ENCODE data around the gene SCFD2. TPM values are rescaled to one million over a fixed set of nuclear protein-coding genes. Genes with fewer than 3 reads are reported as not detected.

SCFD2 gene
- total RNA-seq, 4 donors from 2014 or later = 8.9 to 16.0 (median 14.8) TPM

DNA sequence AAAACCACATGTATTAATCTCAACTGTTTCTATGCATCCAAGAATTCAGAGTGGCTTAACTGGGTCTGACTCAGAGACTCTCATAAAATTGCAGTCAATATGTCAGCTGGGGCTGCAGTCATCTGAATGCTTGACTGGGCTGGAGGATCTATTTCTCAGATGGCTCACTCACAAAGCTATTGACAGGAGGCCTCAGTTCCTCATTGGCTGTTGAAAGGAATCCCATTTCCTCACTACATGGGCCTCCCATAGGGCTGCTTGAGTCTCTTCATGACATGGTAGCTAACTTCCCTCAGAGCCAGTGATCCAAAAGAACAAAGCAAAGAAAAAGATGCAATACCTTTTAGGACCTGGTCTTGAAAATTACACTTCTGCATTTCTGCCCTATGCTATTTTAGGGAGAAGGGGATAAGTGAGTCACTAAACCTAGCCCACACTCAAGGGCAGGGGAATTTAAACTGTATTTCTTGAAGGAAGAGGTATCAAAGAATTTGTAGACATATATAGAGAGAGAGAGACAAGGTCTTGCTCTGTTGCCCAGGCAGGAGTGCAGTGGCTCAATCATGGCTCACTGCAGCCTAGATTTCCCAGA lies 9.8 kb downstream of the SCFD2 start:
- in situ Hi-C loops (cut with MboI; ENCODE audit: low sequenced_read_pairs in 4 of 4) = loop anchor here in 1 of 4 donors (25.0 kb wide), 2 partner anchors 344 to 881 kb away; partner anchors contain the start of gene PDGFRA

DNA sequence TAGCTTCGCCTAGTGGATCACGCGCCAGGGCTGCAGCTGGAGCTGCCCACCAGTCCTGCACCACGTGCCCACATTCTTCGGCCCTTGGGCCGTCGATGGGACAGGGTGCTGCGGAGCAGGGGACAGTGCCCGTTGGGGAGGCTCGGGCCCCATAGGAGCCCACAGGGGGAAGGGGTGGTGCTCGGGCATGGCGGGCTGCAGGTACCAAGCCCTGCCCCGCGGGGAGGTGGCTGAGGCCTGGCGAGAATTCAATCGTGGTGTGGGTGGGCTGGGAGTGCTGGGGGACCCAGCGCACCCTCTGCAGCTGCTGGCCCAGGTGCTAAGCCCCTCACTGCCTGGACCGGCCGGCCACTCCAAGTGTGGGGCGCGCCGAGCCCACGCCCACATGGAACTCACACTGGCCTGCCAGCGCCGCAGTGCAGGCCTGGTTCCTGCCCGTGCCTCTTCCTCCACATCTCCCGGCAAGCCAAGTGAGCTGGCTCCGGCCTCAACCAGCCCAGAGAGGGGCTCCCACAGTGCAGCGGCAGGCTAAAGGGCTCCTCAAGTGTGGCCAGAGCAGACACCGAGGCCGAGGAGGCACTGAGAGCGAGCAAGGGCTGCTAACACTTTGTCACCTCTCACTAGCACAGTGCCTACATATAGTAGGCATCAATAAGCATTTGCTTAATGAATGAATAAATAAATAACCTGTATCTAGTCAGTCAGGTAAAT lies 11.7 kb downstream of the SCFD2 start:
- DNase-seq = no peak
- in situ Hi-C loops (cut with MboI; ENCODE audit: low sequenced_read_pairs in 4 of 4) = loop anchor here in 1 of 4 donors (25.0 kb wide), 2 partner anchors 342 to 883 kb away; partner anchors contain the start of gene PDGFRA
- H3K4me3 ChIP-seq = no peak overlapping the region

More for the DNA sequence above, 9.8 kb downstream of the SCFD2 start:
- H3K27me3 ChIP-seq = no peaks in the 10 kb centered on the region
- peaks cover 0 to 22% of the 10 kb centered on the region in 2 donors for H3K36me3 ChIP-seq
- no peak overlapping the region for H3K27ac ChIP-seq
- TF ChIP-seq, protein P1, sequence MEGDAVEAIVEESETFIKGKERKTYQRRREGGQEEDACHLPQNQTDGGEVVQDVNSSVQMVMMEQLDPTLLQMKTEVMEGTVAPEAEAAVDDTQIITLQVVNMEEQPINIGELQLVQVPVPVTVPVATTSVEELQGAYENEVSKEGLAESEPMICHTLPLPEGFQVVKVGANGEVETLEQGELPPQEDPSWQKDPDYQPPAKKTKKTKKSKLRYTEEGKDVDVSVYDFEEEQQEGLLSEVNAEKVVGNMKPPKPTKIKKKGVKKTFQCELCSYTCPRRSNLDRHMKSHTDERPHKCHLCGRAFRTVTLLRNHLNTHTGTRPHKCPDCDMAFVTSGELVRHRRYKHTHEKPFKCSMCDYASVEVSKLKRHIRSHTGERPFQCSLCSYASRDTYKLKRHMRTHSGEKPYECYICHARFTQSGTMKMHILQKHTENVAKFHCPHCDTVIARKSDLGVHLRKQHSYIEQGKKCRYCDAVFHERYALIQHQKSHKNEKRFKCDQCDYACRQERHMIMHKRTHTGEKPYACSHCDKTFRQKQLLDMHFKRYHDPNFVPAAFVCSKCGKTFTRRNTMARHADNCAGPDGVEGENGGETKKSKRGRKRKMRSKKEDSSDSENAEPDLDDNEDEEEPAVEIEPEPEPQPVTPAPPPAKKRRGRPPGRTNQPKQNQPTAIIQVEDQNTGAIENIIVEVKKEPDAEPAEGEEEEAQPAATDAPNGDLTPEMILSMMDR (IDR thresholded peaks at IDR 0.05 in 4 of 5, conservative IDR thresholded peaks at IDR 0.05 in 1 of 5) = no peak
- no peak for TF ChIP-seq POLR2A (IDR thresholded peaks at IDR 0.05)
- ATAC-seq (no peak), DNase-seq (no peak)
- no peaks in the 10 kb centered on the region for H3K9me3 ChIP-seq
- H3K4me1 ChIP-seq = no peaks in the 10 kb centered on the region
- H3K4me3 ChIP-seq = no peak overlapping the region
- intact Hi-C loops (cut with DNase I; ENCODE audit: low total_unique reads) = no loop called here

DNA sequence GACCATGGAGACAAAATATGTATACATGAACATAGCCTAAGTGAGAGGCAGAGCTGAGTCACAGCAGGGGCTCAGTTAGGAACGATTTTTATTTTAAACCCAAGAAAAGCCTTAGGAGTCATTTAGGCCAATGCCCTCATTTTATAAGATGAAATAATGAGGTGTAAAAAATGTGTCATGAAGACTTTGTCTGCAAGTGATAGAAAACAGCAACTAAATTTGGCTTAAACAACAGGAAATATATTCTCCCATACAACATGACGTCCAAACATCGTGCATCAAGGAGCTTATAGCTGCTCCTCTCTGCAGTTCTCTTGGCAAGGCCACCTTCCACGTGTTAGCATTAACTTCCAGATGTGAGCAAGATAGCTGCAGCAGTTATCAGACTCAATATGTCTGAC lies 16.8 kb downstream of the SCFD2 start:
- no peaks in the 10 kb centered on the region for H3K27me3 ChIP-seq
- DNase-seq = no peak
- no peak for ATAC-seq
- intact Hi-C loops (cut with DNase I; ENCODE audit: low total_unique reads) = no loop called here
- TF ChIP-seq, protein P1 (IDR thresholded peaks at IDR 0.05 in 4 of 5, conservative IDR thresholded peaks at IDR 0.05 in 1 of 5) = no peak
- TF ChIP-seq POLR2A (IDR thresholded peaks at IDR 0.05) = no peak
- H3K9me3 ChIP-seq = no peaks in the 10 kb centered on the region
- H3K27ac ChIP-seq = no peak overlapping the region
- no peak overlapping the region for H3K4me3 ChIP-seq
- H3K36me3 ChIP-seq = peaks cover 0 to 22% of the 10 kb centered on the region in 2 donors
- in situ Hi-C loops (cut with MboI; ENCODE audit: low sequenced_read_pairs in 4 of 4) = loop anchor here in 1 of 4 donors (25.0 kb wide), 1 partner anchor 112 kb away; no protein-coding TSS in a partner anchor
- peaks cover 7 to 9% of the 10 kb centered on the region in 2 donors for H3K4me1 ChIP-seq

More for the DNA sequence above, 11.7 kb downstream of the SCFD2 start:
- H3K4me1 ChIP-seq = no peaks in the 10 kb centered on the region
- intact Hi-C loops (cut with DNase I; ENCODE audit: low total_unique reads) = no loop called here
- peaks cover 0 to 22% of the 10 kb centered on the region in 2 donors for H3K36me3 ChIP-seq
- H3K27ac ChIP-seq = no peak overlapping the region
- no peak for ATAC-seq
- H3K9me3 ChIP-seq = no peaks in the 10 kb centered on the region
- TF ChIP-seq, protein P1 (IDR thresholded peaks at IDR 0.05 in 4 of 5, conservative IDR thresholded peaks at IDR 0.05 in 1 of 5) = no peak
- no peak for TF ChIP-seq POLR2A (IDR thresholded peaks at IDR 0.05)
- no peaks in the 10 kb centered on the region for H3K27me3 ChIP-seq

DNA sequence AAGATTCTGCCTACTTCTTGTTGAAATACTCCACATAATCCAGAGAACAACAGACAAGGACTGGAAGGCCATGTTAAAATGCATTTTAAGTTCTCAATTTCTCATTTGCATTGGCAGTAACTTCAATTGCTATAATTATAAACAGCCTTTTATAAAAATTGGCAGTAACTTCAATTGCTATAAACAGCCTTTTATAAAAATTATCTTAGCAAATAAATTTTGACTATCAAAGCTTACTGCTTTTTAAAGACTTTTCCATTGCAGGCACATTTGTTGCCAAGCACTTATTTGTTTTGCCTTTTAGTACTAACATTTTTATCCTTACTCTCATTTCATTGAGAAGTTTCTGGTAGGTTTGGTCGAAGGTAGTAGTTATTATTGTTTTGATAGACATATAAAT lies 17.8 kb downstream of the SCFD2 start:
- intact Hi-C loops (cut with DNase I; ENCODE audit: low total_unique reads) = no loop called here
- Histone ChIP-seq H3K4me1 (peaks cover 7 to 9% of the 10 kb centered on the region in 2 donors), H3K36me3 (peaks cover 0 to 20% of the 10 kb centered on the region in 2 donors), H3K27ac (no peak overlapping the region), H3K9me3 (no peaks in the 10 kb centered on the region), H3K4me3 (no peak overlapping the region), H3K27me3 (no peaks in the 10 kb centered on the region)
- DNase-seq (no peak), ATAC-seq (no peak)
- in situ Hi-C loops (cut with MboI; ENCODE audit: low sequenced_read_pairs in 4 of 4) = loop anchor here in 1 of 4 donors (25.0 kb wide), 1 partner anchor 111 kb away; no protein-coding TSS in a partner anchor
- TF ChIP-seq, protein P1 (IDR thresholded peaks at IDR 0.05 in 4 of 5, conservative IDR thresholded peaks at IDR 0.05 in 1 of 5) = no peak
- no peak for TF ChIP-seq POLR2A (IDR thresholded peaks at IDR 0.05)
